GM21737 (cell line): ENCODE data around the gene CARD9.

Source experiments
- ATAC-seq: cut with Tn5 transposase; IDR thresholded peaks from one replicate; pipeline ENCODE4 v1.9.1; 2021; ENCODE audit warnings: mild to moderate bottlenecking, moderate library complexity; ENCODE audit not compliant: unreplicated experiment

Gene CARD9

DNA sequence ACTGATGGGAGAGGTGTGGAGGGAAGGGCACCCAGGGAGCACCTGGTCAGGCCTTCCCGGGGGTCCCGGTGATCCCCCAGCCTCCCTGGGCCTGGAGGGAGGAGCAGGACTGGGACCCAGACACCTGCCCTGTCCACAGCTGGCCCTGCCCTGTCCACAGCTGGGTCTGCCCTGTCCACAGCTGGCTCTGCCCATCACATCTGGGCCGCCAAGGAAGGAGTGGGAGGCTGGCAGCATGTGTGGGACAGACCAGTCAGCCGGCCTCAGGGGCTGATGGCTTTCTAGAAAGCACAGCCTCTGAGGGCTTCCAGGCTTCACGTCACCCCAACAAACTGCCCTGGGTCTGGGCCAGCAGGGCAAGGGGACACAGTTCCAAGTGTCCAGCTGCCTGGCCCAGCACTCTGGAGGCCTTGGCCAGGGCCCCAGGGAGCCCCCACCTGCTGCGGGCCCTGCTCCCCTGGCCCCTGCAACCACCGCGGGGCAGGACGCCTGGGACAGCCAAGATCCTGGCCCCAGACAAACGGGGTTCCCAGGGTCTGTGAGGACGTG lies 22.1 kb downstream of the CARD9 start:
- ATAC-seq = no peak

DNA sequence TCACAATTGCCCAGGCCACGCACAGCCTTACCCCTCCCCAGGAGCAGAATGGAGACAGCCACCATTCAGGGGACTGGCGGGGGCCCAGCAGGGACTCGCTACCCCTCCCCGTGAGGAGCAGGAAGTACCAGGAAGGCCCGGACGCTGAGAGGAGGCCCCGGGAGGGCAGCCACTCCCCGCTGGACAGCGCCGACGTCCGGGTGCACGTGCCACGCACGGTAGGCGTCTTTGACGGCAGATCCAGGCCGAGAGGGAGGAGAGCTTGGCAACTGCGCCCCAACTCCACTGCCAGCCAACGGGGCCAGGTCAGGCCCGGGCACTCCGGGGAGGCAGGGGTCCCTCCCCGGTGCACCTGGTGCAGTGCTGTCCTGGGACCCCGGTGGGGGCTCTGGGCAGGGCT lies 23.9 kb downstream of the CARD9 start:
- no peak for ATAC-seq

DNA sequence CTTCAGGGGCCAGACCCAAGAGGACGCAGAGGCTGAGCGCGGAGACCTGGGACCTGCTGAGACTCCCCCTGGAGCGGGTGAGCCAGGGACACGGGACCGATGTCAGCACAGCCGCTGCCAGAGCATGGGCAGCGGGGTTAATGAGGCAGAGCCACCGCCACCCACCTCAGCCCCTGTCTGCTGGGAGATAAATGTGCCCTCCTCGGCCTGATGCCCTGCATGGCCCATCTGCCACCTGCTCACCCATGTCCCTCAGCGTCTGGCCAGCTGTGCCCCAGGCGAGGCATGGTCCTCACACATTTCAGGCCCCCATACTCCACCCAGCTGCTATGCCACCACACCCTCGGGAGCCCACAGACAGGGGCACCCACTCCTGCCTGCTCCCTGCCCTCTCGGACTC lies 24.8 kb downstream of the CARD9 start:
- ATAC-seq = no peak

DNA sequence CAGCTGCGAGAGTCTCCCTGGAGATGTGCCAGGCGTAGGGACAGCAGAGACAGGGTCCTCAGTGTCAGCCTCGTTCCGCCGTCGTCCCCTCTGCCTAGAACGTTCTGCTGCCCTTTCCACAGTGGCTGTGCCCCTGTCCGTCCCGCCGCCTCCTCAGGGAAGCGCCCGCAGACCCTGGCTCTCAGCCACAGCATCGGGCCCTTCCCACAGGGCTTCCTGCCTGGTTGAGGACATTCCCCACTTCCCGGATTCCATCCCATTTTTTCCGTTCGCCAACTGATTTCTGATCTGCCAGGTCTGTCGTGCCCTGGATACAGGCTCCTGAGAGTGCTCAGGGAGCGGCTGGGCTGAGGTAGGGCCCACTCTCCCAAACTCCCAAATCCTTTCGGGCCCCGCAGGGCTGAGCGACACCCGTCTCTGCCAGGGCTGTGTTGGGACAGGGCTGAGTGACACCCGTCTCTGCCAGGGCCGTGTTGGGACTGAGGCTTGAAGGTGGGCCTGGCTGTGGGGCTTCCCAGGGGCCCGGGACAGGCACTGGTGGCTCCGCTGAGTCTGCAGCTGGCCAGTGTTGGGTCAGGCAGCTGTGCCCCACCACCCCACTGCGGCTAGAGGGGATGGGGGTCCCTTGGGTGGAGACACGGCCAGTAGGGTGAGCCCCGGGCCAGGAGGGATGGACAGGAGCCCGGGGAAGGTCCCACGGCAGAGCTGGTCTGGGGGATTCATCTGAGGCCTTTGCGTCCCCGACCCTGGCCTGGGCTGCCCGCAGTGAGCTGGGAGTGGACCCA lies 25.8 kb downstream of the CARD9 start:
- ATAC-seq = no peak

DNA sequence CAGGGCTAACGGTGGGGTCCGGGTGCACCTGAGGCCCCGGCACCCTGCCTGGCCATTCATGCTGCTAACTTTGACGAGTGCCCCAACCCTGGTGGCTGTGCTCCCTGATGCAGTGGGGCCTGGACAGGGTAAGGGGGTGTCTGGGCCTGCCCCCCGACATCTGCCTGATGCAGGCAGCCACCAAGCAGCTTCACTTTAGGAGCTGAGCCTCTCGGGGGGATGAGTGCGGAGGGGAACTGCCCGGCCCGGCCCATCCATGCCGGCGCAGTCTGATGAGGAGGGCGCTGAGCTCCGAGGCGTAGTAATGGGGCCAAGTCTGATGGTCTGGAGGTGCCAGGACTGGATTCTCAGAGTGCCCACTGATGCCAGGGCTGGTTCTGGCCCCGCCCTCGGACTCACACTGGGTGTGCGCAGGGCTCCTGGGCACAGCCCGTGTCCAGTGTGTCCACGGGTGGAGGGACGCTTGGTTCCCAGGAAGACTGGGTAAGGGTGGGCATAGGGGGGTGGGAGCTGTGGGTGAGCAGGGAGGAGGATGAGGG lies 26.5 kb downstream of the CARD9 start:
- ATAC-seq = no peak

DNA sequence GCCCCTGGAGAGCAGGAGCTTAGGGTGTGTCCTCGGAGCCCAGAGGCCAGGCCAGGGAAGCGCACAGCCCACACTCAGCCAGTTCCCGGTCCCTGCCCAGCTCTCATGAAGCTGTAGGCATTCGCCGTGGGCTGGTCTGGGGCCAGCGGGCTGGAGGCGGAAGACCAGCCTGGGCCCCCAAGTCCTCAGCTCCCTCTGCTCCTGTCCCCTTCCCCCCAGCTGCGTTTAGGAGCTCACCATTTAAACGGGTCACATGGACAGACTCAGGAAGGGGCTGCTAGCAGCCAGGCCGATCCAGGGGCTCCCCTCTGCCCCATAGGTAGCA lies 27.4 kb downstream of the CARD9 start:
- ATAC-seq = no peak

DNA sequence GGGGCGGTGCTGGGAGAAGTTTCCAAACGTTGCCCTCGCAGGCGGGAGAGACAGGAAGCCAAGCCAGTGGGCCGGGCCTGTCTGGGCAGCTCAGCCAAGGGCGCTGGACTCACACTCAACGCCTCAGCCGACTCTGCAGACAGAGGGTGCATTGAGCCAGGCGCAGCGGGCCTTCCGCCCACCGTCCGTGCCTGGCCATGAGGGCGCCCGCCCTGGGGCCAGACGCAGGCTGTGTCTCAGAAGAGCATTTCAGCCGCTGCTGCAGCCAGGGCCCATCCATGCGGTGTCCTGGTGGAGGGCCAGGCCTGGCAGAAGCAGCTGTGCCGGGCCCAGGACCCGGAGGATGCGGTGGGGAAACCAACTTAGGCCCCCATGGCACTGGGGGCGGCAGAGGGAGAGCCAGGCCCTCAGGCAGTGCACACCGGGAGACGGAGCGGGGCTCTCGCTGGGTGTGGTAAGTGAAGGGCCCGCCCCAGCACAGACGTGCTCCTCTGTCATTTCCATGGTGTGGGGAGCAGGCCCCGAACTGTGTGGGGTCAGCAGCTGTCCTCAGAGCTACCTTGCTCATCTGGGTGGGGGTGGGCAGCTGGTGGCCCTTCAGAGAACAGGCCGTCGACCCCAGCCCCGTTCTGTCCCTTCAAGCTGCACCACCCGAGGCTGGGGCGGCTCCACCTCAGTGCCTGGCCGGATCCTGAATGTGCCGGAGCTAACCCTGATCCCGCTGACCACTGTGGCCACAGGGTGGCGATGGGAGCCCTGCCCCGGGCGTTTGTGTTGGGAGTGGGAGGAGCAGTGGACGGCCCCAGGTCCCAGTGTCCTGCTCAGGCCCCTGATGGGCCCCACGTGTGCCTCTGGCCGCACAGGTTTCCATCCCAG lies 27.9 kb downstream of the CARD9 start:
- ATAC-seq = no peak

DNA sequence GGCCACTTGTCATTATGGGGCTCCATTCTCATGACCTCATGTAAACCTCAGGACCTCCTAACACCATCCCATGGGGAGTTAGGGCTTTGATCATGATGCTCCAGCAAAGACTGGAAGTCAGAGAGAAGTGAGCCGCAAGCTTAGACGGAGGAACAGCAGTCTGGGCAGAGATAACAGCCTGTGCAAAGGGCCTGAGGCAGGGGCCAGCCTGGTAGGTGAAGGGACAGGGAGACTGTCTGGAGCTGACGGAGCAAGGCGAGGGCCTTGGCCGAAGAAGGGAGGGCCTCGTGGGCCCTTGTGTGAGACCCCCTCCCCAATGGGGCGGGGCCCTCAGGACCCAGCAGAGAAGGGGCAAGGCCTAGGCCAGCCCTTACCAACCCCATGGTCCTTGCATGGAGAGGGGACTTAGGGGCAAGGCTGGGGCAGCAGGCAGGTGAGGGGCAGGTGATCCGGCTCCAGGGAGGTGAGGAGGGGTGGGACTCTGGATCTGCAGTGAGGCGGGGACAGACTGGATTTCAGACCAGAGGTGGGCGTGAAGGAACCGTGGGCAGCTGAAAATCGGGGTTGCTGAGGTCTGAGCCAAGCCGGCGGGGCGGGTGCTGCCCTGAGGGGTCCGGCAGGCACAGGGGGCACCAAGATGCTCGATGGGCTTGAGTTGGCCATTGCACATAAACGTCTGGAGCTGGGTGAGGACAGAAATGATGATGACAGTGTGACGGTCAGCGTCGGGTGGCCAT lies 28.8 kb downstream of the CARD9 start:
- no peak for ATAC-seq

DNA sequence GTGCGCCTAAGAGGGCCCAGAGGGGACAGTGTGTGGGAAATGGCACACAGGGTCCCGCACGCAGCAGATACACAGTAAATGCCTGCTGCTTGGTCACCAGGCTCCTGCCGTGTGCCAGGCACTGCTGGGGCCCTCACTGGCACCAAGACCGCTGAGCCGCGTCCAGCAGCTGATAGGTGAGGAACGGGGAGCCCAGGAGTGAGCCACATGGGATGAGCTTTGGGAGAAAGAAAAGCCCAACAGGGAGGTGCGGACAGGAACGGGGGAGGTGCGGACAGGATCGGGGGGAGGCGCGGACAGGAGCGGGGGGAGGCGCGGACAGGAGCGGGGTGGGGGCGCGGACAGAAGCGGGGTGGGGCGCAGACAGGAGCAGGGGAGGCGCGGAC lies 29.6 kb downstream of the CARD9 start:
- ATAC-seq = no peak

DNA sequence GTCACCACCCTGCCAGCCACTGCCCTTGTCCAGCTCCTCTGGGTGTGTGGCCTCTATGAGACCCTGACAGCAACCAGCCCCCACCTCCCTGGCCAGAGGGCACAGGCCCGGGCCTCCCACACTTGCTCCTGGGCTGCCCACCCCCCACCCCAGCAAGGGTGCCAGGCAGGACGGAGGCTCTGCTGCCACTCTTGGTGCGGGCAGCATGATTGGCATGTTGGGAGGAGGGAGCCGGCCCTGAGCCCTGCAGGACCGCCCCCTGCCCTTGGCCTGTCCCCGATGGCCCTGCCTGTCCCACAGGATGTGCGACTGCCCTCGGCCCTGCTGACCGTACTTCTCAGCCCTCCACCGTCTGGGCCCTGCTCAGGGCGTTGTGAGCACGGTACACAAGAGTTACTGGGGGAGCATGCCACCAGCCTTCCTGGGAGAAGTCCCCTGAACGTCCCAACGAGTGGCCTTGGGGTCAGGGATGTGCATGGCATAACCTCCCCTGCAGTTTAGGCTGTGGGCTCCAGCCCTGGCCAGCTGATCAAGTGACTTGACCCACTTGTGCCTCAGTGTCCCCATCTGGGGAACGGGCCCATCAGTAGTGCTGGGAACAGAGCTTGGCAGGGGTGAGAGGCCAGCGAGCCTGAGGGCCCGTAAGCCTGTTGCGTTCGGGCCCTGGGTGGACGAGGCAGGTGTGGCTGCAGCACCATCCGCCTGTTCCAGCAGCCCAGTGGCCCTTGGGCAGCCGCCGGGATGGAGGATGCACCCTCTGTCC lies 30.2 kb downstream of the CARD9 start:
- no peak for ATAC-seq

DNA sequence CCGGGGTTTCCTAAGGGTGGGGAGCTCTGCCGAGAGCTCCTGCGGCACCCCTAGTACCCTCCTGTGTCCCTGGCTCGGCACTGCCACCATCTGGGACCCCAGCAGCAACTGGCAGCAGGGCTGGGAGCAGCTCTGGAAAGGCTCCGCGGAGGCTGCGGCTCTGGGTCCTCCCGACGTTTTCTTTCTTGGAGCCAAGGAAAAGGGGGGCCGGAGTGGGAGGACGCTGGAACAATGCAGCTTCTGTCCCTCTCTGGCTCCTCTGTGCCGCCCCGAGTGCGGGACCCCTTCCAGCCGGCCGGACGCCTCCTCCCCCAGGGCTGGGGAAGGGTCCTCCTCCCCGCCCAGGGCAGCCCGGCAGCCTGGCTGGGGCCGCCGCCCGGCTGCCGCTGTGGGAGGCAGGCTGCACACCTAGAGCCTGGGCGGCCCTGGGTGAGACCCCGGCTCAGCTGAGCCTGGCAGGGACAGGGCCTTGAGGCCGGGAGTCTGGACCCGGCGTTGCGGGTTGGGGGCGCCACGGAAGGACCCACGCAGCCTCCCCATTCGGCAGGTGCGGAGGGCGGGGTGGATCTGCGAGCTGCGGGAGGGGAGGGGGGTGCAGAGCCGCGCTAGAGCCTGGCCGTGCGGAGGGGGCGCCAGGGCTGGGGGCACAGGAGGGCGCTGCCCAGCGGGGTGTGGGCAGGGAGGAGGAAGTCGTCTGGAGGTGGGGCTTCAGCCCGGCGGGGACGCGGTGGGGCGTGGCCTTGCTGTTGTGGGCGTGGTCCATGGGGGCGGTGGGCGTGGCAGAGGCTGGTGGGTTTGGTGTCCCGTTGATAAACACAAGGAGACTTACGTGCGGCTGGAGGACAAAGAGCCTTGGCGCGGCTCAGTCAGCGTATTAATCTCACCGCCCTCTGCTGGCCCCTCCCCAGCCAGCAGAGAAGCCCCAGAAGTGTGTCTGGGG lies 31.0 kb downstream of the CARD9 start:
- ATAC-seq = no peak

DNA sequence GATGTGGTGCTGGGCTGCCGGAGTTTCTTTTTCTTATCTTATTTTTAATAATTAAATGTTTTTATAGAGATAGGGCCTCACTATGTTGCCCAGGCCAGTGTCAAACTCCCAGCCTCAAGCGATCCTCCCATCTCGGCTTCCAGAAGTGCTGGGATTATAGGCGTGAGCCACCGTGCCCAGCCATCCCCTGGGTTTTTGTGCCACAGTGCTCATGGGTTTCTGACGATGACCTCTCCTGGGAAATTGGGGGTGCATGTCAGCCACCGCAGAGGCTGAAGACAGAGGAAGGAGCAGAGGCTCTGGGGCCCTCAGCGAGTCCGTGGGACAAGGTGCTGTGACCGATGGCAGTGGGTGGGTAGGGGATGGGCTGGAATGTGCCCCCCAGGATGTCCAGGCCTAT lies 31.7 kb downstream of the CARD9 start:
- ATAC-seq = no peak

DNA sequence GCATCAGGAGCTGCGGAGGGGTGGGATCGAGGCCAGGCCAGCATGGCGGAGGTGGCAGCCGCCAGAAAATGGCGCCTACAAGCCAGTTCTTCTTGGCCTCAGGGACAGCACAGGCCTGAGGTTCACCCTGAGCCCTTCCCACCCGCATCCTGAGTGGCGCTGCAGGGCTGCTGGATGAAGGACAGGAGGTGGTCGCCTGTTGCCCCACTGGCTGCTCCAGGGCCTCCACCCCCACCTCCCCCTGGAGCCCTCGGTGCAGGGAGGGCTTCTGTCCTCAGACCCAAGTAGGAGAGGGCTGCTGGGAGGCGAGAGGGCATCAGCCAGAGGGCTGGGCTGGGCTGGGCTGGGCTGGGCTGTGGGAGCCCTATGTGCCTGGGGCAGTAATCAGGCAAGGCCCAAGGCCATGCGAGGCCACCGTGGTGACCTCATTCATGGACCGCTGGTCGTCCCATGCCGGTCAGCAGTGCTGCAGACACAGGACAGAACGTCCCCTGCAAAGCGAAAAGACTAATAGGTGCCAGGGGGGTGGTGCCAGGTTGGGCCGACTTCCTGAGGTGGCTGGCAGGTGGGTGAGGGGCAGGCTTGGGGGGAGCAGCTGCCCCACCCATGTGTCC lies 32.3 kb downstream of the CARD9 start:
- ATAC-seq = no peak

DNA sequence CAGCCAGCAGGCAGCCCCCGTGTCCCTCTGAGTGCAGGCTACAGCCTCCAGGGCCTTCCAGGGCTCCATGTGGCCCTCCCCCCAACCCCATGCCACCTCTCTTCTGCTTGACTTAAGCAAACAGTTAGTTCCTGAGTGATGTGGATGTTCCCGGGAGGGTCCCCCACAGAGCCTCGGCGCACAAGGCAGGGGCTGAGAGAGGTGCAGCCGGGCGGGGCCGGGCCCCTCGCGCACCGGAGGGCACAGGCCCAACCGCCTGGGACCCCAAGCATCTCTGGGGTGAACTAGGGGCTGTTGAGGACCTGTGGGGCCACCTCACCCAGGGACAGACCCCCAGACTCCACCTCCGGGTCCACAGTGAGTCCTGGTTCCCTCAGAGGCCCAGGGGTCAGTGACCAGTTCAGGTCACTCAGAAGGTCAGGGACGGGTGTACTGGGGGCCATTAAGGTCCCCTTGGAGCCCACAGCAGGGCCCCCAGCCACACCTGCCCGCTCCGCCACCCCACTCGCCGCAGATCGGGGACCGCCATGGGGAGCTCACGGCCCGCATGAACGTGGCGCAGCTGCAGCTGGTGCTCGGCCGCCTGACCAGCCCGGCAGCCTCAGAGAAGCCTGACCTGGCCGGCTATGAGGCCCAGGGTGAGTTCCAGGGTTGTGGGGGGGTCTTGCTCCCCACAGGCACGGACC lies 33.0 kb downstream of the CARD9 start:
- ATAC-seq = no peak

DNA sequence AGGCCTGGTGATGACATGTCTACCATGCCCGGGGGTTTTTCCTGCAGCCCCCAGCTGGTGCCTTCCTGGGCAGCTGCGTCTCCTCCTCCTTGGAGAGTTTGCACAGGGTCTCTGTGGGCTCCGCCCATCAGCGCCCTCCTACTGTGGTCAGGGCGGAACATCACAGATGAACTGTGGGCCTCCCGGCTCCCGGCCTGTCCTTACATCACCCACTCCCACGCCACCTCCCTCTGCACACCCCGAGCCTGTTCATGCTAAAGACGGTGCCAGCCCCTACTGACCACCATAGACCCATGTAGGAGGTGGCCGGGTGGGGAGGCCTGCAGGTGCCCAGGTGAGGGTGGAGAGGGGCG lies 33.5 kb downstream of the CARD9 start:
- no peak for ATAC-seq

DNA sequence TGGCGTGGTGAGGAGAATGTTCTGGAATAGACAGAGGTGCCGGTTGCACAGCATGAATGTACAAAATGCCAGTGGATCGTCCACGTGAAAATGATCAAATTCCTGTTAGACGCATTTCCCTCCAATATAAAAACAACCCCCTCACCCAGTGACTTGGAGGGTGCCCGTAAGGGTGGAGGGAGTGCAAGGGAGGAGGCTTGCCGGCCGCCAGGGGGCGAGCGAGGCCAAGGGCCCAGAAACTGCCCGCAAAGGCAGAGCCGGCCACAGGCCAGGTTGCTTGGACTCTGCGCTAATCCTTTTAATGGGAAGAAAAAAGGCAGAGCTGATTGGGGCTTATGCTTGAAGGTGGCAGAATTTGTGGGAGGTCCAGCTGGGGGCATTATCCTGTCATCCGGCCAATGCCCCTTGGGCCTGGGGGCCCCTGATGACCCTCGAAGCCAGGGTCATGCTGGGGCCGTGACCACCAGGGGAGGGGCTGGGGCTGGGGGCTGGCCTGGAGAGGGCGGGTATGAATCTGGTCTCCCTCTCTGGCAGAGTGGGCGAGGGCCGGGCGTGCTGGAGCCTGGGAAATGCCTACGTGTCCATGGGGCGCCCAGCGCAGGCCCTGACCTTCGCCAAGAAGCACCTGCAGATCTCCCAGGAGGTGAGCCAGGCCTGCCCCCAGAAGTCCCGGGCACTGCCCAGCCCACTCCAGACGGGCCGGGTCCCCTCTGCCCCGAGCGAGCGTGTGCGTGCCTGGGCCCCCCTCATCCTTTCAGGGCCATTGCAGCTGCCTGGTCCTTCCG lies 34.1 kb downstream of the CARD9 start:
- ATAC-seq = no peak

DNA sequence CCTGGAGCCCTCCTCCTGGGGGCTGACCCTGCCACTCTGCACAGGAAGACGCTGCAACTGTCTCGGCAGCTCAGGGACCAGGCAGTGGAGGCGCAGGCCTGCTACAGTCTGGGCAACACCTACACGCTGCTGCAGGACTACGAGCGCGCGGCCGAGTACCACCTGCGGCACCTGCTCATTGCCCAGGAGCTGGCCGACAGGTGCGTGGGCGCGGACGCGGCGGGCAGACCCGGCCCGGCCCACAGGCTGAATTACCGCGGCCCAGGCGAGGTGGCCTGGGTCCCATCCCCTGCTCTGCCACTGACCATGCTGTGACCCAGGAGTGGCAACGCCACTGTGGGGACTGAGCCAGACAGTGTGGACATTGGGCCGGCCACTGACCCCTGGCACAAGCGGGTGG lies 35.0 kb downstream of the CARD9 start:
- ATAC-seq = no peak
